WI38 (cell line): Measurements from ENCODE around the gene XYLT2.

Source experiments
- H3K4me3 ChIP-seq: 2 replicates; pipeline ENCODE4 v1.5.1; 2011; ENCODE audit warnings: low read depth, mild to moderate bottlenecking, control low read depth, low read length
- TF ChIP-seq, protein P1 (sequence below): IDR thresholded peaks from 2 replicates; pipeline ENCODE4 v1.5.1; 2012; ENCODE audit warnings: low read depth, mild to moderate bottlenecking, control low read depth, low read length

XYLT2 gene

DNA sequence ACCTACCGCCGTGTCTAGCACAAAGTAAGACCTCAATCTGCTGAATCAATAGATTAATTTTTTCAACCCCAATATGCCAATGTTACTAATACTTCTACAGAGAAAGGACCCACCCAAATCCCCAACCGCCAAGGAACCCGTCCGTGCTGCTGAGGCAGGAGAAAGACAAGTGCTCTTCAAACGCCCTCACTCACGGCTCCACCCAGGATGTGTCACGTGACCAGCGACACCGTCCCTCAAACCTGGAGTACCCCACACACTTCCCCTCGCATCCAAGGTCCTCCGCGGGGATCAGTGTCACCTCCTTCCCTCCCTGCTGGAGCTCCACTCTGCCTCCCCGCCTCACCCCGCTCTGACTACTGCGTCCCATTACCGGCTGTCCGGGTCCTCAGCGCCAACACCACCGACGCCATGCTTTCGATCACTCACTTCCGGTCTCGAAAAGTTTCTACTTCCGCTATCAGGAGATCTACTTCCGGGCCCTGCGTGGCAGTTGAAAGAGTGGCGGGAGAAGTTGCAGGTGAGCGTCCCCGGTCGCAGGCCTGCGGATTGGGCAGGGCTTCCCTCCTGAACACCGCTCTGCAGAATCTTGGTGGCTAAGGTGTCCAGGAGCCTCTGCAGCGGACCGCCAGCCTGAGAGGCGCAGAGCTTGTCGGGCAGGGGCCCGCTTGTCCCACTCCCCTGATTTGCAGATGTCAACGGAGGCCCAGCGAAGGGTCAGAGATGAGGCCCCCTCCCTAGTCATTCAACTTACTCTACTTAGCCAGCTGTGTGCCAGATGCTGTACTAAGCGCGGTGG lies 27.0 kb downstream of the XYLT2 start, which contains the start of the genes EME1 and MRPL27:
EME1 (plus strand) TSS at position 472 of the 799 bp plus-strand sequence. CDS start 1,980 bp downstream, outside the sequence.
MRPL27 (minus strand) TSS at position 427 of the 799 bp plus-strand sequence; CDS start at position 413, 14 bp downstream.
- TF ChIP-seq, protein P1, sequence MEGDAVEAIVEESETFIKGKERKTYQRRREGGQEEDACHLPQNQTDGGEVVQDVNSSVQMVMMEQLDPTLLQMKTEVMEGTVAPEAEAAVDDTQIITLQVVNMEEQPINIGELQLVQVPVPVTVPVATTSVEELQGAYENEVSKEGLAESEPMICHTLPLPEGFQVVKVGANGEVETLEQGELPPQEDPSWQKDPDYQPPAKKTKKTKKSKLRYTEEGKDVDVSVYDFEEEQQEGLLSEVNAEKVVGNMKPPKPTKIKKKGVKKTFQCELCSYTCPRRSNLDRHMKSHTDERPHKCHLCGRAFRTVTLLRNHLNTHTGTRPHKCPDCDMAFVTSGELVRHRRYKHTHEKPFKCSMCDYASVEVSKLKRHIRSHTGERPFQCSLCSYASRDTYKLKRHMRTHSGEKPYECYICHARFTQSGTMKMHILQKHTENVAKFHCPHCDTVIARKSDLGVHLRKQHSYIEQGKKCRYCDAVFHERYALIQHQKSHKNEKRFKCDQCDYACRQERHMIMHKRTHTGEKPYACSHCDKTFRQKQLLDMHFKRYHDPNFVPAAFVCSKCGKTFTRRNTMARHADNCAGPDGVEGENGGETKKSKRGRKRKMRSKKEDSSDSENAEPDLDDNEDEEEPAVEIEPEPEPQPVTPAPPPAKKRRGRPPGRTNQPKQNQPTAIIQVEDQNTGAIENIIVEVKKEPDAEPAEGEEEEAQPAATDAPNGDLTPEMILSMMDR: no peak
- H3K4me3 ChIP-seq: peak within 1 kb of the TSS; percentile 97

GRCh38 chr17:50373705-50374104 lies 27.8 kb downstream of the XYLT2 start:
- TF ChIP-seq, protein P1: no peak
- H3K4me3 ChIP-seq: peak overlapping the region; percentile 97

DNA sequence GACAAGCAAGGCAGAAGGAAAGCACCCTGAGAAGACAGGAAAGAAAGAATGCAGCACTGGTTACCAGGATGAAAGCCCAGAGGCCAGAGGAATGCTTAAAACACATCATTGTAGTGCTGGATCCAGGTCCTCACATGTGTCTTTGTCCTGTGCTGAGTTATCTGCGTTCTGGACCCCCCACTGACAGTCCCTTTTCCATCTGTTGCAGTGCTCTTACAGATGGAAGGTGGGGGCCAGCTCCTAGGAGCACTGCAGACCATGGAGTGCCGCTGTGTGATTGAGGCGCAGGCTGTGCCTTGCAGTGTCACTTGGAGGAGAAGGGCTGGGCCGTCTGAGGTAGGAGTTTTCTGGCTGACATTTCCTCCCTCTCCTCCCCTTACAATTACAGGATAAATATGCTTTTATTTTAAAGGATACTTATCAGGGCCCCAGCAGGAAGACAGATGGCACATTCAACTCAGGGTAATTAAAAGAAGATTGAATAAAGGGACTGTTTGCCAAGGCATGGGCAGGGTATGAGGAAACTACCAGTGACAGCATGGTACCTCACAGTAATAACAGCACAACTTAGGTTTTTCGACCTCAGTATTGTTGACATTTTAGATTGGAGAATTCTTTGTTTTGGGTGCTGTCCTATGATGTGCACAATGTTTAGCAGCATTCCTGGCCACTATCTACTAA lies 30.1 kb downstream of the XYLT2 start:
- TF ChIP-seq, protein P1: no peak
- no peak overlapping the region for H3K4me3 ChIP-seq

DNA sequence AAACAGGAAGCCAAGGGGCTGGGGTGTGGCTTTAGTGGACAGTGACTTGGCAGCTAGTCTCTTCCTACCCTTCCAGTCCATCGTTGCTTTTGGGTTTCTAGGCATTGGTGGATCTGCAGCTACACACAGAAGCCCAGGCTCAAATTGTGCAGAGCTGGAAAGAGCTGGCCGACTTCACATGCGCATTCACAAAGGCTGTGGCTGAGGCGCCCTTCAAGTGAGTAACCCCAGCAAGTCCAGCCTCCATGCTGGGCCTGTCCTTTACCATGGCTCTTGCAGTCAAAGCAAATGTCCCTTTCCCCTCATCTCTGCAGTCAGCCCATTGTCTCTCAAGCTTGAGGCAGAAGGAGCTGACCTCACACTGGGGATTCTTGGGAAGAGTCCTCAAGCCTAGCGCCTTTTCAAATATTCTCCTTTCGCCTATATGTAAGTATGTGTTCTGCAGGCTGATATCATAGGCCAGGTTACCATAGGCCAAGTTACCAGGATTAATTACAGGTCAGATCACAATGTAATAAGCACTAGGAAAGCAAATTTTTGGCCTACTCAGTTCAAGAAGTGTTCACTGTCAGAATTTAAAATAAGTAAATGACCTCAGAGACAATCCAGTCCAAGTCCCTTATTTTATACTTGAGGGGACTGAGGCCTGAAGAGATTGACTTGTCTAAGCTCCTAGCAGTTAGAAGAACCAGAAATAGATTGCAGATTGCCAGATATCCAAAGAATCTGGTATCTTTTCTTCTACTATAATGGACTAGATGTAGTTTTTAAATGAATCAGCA lies 33.6 kb downstream of the XYLT2 start:
- H3K4me3 ChIP-seq: no peak overlapping the region
- TF ChIP-seq, protein P1: no peak

DNA sequence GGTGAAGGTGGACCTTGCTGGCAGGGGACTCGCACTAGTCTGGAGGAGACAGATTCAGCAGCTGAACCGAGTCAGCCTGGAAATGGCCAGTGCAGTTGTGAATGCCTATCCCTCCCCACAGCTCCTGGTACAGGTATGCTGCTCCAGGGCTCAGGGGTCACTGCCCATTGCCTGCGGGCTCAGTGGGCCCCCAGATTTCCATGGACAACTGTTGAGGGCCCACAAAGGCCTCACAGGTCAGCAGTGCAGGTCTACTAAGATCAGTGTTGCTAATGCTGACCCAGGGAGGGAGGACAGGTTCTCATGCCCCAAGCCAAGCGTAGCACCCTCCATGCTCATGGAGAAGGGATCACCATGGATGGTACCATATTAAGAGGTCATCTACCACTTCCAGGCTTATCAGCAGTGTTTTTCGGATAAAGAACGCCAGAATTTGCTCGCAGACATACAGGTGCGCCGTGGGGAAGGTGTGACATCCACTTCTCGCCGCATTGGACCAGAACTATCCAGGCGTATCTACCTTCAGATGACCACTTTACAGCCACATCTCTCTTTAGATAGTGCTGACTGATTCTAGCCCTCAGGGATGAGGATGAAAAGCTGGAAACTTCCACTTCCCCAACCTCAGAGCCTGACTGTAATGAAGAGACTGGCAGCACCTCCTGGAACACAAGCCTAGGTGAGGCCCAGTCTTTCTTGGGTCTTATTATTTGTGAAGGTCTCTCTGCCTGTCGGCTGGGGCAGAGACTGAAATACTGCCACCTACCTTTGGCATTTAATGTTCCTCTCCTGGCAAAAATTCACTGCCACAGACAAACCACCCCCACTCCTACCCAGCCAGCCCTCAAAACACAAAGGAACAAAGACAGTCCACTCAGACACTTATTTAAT lies 34.7 kb downstream of the XYLT2 start:
- TF ChIP-seq, protein P1: no peak
- H3K4me3 ChIP-seq: no peak overlapping the region

DNA sequence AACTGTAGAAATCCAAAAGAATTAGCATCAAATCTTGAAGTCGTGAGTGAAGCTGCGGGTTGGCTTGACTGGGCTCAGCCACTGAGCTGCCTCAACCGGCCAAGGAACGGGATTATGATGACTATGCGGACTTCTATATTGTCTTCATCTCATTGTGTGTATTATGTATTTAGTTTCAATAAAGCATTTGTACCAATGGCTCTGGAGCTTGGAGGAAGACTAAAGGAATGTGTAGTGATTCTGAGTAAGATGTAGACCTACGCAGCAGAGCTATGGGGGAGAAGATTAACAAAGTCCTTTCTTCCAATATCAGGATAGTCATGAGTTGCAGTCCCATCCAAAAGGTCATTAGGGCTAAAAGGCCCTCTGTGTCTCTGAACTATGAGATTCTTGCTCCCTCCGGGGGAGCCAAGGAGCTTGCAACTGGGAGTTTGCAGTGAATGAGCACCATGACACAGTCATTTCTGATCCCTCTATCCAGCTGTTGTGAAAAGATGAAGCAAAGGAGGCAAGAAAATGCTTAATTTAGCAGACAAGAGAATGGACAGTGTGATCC lies 35.4 kb downstream of the XYLT2 start:
- TF ChIP-seq, protein P1: no peak
- H3K4me3 ChIP-seq: no peak overlapping the region
